ENCODE measurements around the gene RGS3.

DNA sequence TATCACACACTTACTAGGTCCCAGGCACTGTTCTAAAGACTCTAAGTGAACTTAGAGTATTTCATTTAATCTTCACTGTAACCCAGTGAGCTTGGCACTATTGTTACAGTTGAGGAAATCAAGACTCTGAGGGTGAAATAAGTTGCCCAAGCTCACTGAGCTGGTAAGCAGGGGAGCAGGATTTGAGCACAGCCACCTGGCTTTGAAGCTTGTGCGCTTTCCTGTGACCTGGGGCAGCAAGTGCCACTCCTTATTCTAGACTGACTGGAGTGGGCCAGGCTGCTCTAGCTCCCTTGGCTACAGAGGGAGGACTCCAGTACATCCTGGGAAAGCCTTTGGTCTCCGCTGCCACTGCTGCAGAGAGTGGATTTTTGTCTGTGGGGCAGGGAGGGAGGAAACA lies 50.0 kb downstream of the RGS3 start:
- TF ChIP-seq CBFB (CRISPR knock-in tag; IDR thresholded peaks at IDR 0.05; ENCODE audit: low read depth): no peak
- TF ChIP-seq ZNF317 (CRISPR knock-in tag; IDR thresholded peaks at IDR 0.05; ENCODE audit: borderline replicate concordance, low read depth): no peak
- no peak for TF ChIP-seq CTCF (IDR thresholded peaks at IDR 0.05)
- TF ChIP-seq, protein P1, sequence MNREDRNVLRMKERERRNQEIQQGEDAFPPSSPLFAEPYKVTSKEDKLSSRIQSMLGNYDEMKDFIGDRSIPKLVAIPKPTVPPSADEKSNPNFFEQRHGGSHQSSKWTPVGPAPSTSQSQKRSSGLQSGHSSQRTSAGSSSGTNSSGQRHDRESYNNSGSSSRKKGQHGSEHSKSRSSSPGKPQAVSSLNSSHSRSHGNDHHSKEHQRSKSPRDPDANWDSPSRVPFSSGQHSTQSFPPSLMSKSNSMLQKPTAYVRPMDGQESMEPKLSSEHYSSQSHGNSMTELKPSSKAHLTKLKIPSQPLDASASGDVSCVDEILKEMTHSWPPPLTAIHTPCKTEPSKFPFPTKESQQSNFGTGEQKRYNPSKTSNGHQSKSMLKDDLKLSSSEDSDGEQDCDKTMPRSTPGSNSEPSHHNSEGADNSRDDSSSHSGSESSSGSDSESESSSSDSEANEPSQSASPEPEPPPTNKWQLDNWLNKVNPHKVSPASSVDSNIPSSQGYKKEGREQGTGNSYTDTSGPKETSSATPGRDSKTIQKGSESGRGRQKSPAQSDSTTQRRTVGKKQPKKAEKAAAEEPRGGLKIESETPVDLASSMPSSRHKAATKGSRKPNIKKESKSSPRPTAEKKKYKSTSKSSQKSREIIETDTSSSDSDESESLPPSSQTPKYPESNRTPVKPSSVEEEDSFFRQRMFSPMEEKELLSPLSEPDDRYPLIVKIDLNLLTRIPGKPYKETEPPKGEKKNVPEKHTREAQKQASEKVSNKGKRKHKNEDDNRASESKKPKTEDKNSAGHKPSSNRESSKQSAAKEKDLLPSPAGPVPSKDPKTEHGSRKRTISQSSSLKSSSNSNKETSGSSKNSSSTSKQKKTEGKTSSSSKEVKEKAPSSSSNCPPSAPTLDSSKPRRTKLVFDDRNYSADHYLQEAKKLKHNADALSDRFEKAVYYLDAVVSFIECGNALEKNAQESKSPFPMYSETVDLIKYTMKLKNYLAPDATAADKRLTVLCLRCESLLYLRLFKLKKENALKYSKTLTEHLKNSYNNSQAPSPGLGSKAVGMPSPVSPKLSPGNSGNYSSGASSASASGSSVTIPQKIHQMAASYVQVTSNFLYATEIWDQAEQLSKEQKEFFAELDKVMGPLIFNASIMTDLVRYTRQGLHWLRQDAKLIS (CRISPR knock-in tag; IDR thresholded peaks at IDR 0.05; ENCODE audit: borderline replicate concordance): no peak
